Activated CD8-positive, alpha-beta memory T cell treated with anti-CD3 and anti-CD28 coated beads, Interleukin-2, amount 50 U/mL, for 24 hours (primary cell): ENCODE measurements around the gene HS3ST5.
"Not testable (repeated sequence)": the region's sequence is repeated elsewhere in the genome, so short reads cannot be mapped to it uniquely, and the experiment has no call there.

ENCODE experiments used
- DNase-seq: peaks from one replicate; pipeline ENCODE4 v3.0.0-alpha.2; 2020; ENCODE audit errors: extremely low read depth

The HS3ST5 gene

GRCh38 chr6:114277220-114277619, 65.6 kb downstream of the HS3ST5 start:
- DNase-seq = no peak

- DNase-seq = no peak
Observed at GRCh38 chr6:114276783-114277182, 66.0 kb downstream of the HS3ST5 start.

- no peak for DNase-seq
Observed at GRCh38 chr6:114274836-114275235, 68.0 kb downstream of the HS3ST5 start.

GRCh38 chr6:114272582-114272981, 70.2 kb downstream of the HS3ST5 start:
- no peak for DNase-seq

- DNase-seq = no peak
Observed at GRCh38 chr6:114271405-114271804, 71.4 kb downstream of the HS3ST5 start.

- no peak for DNase-seq
Observed at GRCh38 chr6:114267897-114268296, 74.9 kb downstream of the HS3ST5 start.

- no peak for DNase-seq
Observed at GRCh38 chr6:114260810-114261209, 82.0 kb downstream of the HS3ST5 start.

- DNase-seq = no peak
Observed at GRCh38 chr6:114258376-114258775, 84.4 kb downstream of the HS3ST5 start.

- DNase-seq = no peak
Observed at GRCh38 chr6:114253431-114253830, 89.4 kb downstream of the HS3ST5 start.

- DNase-seq = no peak
Observed at GRCh38 chr6:114249522-114249921, 93.3 kb downstream of the HS3ST5 start.

- DNase-seq = no peak
Observed at GRCh38 chr6:114247101-114247500, 95.7 kb downstream of the HS3ST5 start.

GRCh38 chr6:114240796-114241195, 102.0 kb downstream of the HS3ST5 start:
- no peak for DNase-seq

- DNase-seq = no peak
Observed at GRCh38 chr6:114228675-114229074, 114.1 kb downstream of the HS3ST5 start.

- DNase-seq = no peak
Observed at GRCh38 chr6:114227944-114228468, 114.8 kb downstream of the HS3ST5 start.

- no peak for DNase-seq
Observed at GRCh38 chr6:114220241-114220640, 122.6 kb downstream of the HS3ST5 start.

GRCh38 chr6:114218437-114219340, 124.1 kb downstream of the HS3ST5 start:
- DNase-seq = no peak

- DNase-seq = not testable (repeated sequence)
Observed at GRCh38 chr6:114217996-114218395, 124.8 kb downstream of the HS3ST5 start.

GRCh38 chr6:114216789-114217467, 125.9 kb downstream of the HS3ST5 start:
- DNase-seq = no peak

GRCh38 chr6:114210467-114210866, 132.4 kb downstream of the HS3ST5 start:
- no peak for DNase-seq

GRCh38 chr6:114203460-114203859, 139.4 kb downstream of the HS3ST5 start:
- no peak for DNase-seq

- DNase-seq = no peak
Observed at GRCh38 chr6:114202389-114202788, 140.4 kb downstream of the HS3ST5 start.

- DNase-seq = no peak
Observed at GRCh38 chr6:114200891-114201290, 141.9 kb downstream of the HS3ST5 start.
